IMR-90 (cell line): ENCODE results near the gene OPRL1. TPM values are rescaled to one million over a fixed set of nuclear protein-coding genes. Genes with fewer than 3 reads are reported as not detected.
"Not testable (repeated sequence)": the region's sequence is repeated elsewhere in the genome, so short reads cannot be mapped to it uniquely, and the experiment has no call there.

ENCODE experiments used
- ATAC-seq: fragments of 200-7000 bp; cut with Tn5 transposase; 2 replicates; pipeline ENCODE4 v1.9.1; 2020; ENCODE audit warnings: low read depth, mild to moderate bottlenecking, moderate library complexity
- BruUV-seq: library from RNA; stranded (reverse); fragments of 400-500 nt; replicated peaks from 2 replicates; lab custom pipeline; 2021; lab: Mats Ljungman, UMichigan
- CTCF ChIA-PET: fragments of 300-600 bp; formaldehyde crosslinking; extraction: SDS; loops from one replicate; lab custom pipeline; 2021; ENCODE audit warnings: antibody characterized with exemption; lab: Yijun Ruan, JAX
- POLR2A ChIA-PET: fragments of 300-600 bp; sonication (Branson Sonifier 250); formaldehyde crosslinking; loops from one replicate; lab custom pipeline; 2022; ENCODE audit warnings: antibody characterized with exemption; ENCODE audit not compliant: unreplicated experiment; lab: Charles Lee
- DNase-seq: peaks from one replicate; pipeline ENCODE4 v3.0.0; 2013
- H2AFZ ChIP-seq: replicated peaks from 2 replicates; pipeline ENCODE3; 2013; ENCODE audit warnings: low read length, mild to moderate bottlenecking; ENCODE audit not compliant: poor library complexity
- H2AK5ac ChIP-seq: 2 replicates; pipeline ENCODE4 v1.6.1; 2013; ENCODE audit warnings: low read depth, low read length, inconsistent platforms
- H2AK9ac ChIP-seq: replicated peaks from 2 replicates; pipeline ENCODE3; 2013; ENCODE audit warnings: mild to moderate bottlenecking, low read depth, low read length, moderate library complexity; ENCODE audit not compliant: poor library complexity
- H2BK120ac ChIP-seq: 2 replicates; pipeline ENCODE4 v1.6.1; 2013; ENCODE audit warnings: low read depth, low read length, inconsistent platforms
- H2BK15ac ChIP-seq: 3 replicates; pipeline ENCODE4 v1.6.1; 2013; ENCODE audit warnings: low read depth, low read length, inconsistent platforms
- H2BK20ac ChIP-seq: 2 replicates; pipeline ENCODE4 v1.6.1; 2013; ENCODE audit warnings: low read depth, mild to moderate bottlenecking, inconsistent platforms, low read length, moderate library complexity
- H2BK5ac ChIP-seq: 2 replicates; pipeline ENCODE4 v1.6.1; 2013; ENCODE audit warnings: mild to moderate bottlenecking, low read depth, low read length, inconsistent platforms; ENCODE audit not compliant: poor library complexity, severe bottlenecking
- H3K14ac ChIP-seq: replicated peaks from 2 replicates; pipeline ENCODE4 v1.6.1; 2013; ENCODE audit warnings: low read depth, low read length, inconsistent platforms
- H3K18ac ChIP-seq: 2 replicates; pipeline ENCODE4 v1.6.1; 2013; ENCODE audit warnings: low read depth, low read length, control low read depth
- H3K23ac ChIP-seq: 2 replicates; pipeline ENCODE4 v1.6.1; 2013; ENCODE audit warnings: low read depth, low read length, inconsistent platforms
- H3K27ac ChIP-seq: 2 replicates; pipeline ENCODE4 v1.5.1; 2013; ENCODE audit warnings: mild to moderate bottlenecking, control low read depth, low read length; ENCODE audit not compliant: insufficient read depth
- H3K27me3 ChIP-seq: 2 replicates; pipeline ENCODE4 v1.6.1; 2013; ENCODE audit warnings: low read length; ENCODE audit not compliant: control insufficient read depth, insufficient read depth
- H3K36me3 ChIP-seq: 2 replicates; pipeline ENCODE4 v1.6.1; 2013; ENCODE audit warnings: low read length, mixed read lengths; ENCODE audit not compliant: control insufficient read depth, insufficient read depth
- H3K4ac ChIP-seq: 2 replicates; pipeline ENCODE4 v1.6.1; 2013; ENCODE audit warnings: low read depth, low read length, inconsistent platforms
- H3K4me1 ChIP-seq: 2 replicates; pipeline ENCODE4 v1.6.1; 2013; ENCODE audit warnings: low read length, mixed read lengths; ENCODE audit not compliant: control insufficient read depth, insufficient read depth
- H3K4me2 ChIP-seq: 2 replicates; pipeline ENCODE4 v1.6.1; 2013; ENCODE audit warnings: low read depth, mild to moderate bottlenecking, control low read depth, low read length, moderate library complexity
- H3K4me3 ChIP-seq: 2 replicates; pipeline ENCODE4 v1.5.1; 2013; ENCODE audit warnings: low read depth, mild to moderate bottlenecking, control low read depth, low read length, moderate library complexity; ENCODE audit not compliant: insufficient read depth
- H3K56ac ChIP-seq: 2 replicates; pipeline ENCODE4 v1.6.1; 2013; ENCODE audit warnings: low read length, inconsistent platforms; ENCODE audit not compliant: insufficient read depth; ENCODE audit errors: extremely low read depth
- H3K79me1 ChIP-seq, 2 experiments: 2 replicates each; pipeline ENCODE4 v1.6.1; 2013; ENCODE audit warnings: low read length in 2 of 2, inconsistent platforms in 1 of 2, low read depth in 1 of 2
- H3K9ac ChIP-seq: 2 replicates; pipeline ENCODE4 v1.6.1; 2013; ENCODE audit warnings: low read depth, low read length, control low read depth
- H3K9me1 ChIP-seq: 2 replicates; pipeline ENCODE4 v1.6.1; 2013; ENCODE audit warnings: low read length, inconsistent platforms; ENCODE audit not compliant: insufficient read depth
- H3K9me3 ChIP-seq: 2 replicates; pipeline ENCODE4 v1.6.1; 2013; ENCODE audit warnings: low read length; ENCODE audit not compliant: control insufficient read depth, insufficient read depth
- H4K20me1 ChIP-seq: 2 replicates; pipeline ENCODE4 v1.6.1; 2013; ENCODE audit warnings: low read length, inconsistent platforms; ENCODE audit not compliant: insufficient read depth
- H4K5ac ChIP-seq: 2 replicates; pipeline ENCODE4 v1.6.1; 2013; ENCODE audit warnings: mild to moderate bottlenecking, low read depth, low read length, control low read depth
- H4K8ac ChIP-seq, 2 experiments: 2 replicates each; pipeline ENCODE4 v1.6.1; 2013; ENCODE audit warnings: low read depth in 2 of 2, low read length in 2 of 2, control low read depth in 1 of 2, inconsistent platforms in 1 of 2
- H4K91ac ChIP-seq: 2 replicates; pipeline ENCODE4 v1.6.1; 2013; ENCODE audit warnings: low read depth, low read length, inconsistent platforms; ENCODE audit not compliant: insufficient read depth
- WGBS, 2 experiments: methylation state at CpG; one replicate each; pipeline versions ENCODE4 v1.1.5 to v1.1.7; 2013; ENCODE audit warnings: missing lambda C conversion rate in 2 of 2; ENCODE audit not compliant: insufficient read length in 1 of 2; ENCODE audit errors: extremely low coverage in 2 of 2; 5-methylcytosine and 5-hydroxymethylcytosine counted together
- dilution Hi-C: fragments of 300-500 bp; cut with HindIII; formaldehyde crosslinking; loops from one replicate; pipeline ENCODE4 v1.14.3; 2018; ENCODE audit warnings: low sequenced_read_pairs; ENCODE audit not compliant: unreplicated experiment
- in situ Hi-C: fragments of 300-500 bp; cut with MboI; formaldehyde crosslinking; loops from 3 replicates; pipeline ENCODE4 v1.14.3; 2019; ENCODE audit warnings: low sequenced_read_pairs, inconsistent platforms, mixed read lengths
- intact Hi-C: fragments of 100-400 bp; cut with micrococcal nuclease; formaldehyde crosslinking; loops from 2 replicates; pipeline ENCODE4 v1.10.0; 2022
- polyA plus RNA-seq, 3 experiments: library from polyadenylated mRNA; depleted of rRNA; stranded (reverse); fragments of >200 nt; gene quantifications; 2 replicates each; pipeline ENCODE4 v1.2.3, GENCODE V29; 2012; ENCODE audit warnings: low replicate concordance in 1 of 3
- total RNA-seq: library from RNA; depleted of rRNA; stranded (reverse); fragments of >200 nt; gene quantifications from 2 replicates; pipeline ENCODE4 v1.2.3, GENCODE V29; 2012

OPRL1 gene
- total and polyA plus RNA-seq, 2 of the 4 experiments (the other 2 are of a cell fraction): 0.36 to 1.2 TPM

DNA sequence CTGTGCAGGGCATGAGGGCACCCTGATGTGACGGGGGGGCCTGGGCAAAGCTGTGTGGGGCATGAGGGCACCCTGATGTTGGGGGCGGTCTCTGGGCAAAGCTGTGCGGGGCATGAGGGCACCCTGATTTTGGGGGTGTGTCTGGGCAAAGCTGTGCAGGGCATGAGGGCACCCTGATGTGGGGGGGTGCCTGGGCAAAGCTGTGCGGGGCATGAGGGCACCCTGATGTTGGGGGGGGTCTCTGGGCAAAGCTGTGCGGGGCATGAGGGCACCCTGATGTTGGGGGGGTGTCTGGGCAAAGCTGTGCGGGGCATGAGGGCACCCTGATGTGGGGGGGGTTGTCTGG lies 37.5 kb downstream of the OPRL1 start:
- H3K27ac ChIP-seq, H3K56ac ChIP-seq, H3K4me2 ChIP-seq, H2BK5ac ChIP-seq, POLR2A ChIA-PET, H3K79me1 ChIP-seq, H3K4me1 ChIP-seq, H3K4me3 ChIP-seq, H3K18ac ChIP-seq, H4K20me1 ChIP-seq, H3K23ac ChIP-seq, H2BK120ac ChIP-seq, intact Hi-C loops, H2BK20ac ChIP-seq, H3K9me3 ChIP-seq, H4K91ac ChIP-seq, H2AK5ac ChIP-seq, H2AFZ ChIP-seq, H3K9ac ChIP-seq, dilution Hi-C loops, in situ Hi-C loops, H3K36me3 ChIP-seq, H3K9me1 ChIP-seq, DNase-seq, H2AK9ac ChIP-seq, H2BK15ac ChIP-seq, BruUV-seq, H4K5ac ChIP-seq, H4K8ac ChIP-seq, H3K4ac ChIP-seq, ATAC-seq, H3K14ac ChIP-seq: not testable (repeated sequence)
- peaks cover 34% of the 10 kb centered on the region for H3K27me3 ChIP-seq
- CTCF ChIA-PET: interaction anchor here (0.7 kb wide), 1 partner anchor 579 kb away, joined by 3 read pairs; no protein-coding TSS in a partner anchor
- no CpG with 5 or more reads among the region's 6 CpGs for WGBS, 2 experiments
